ENCODE measurements around the gene SRP68. TPM values are rescaled to one million over a fixed set of nuclear protein-coding genes. Genes with fewer than 3 reads are reported as not detected.

The SRP68 gene
- 31.9 and 33.6 TPM in 2 replicates for total RNA-seq

GRCh38 chr17:76072148-76072858 is at the start of gene SRP68:
Gene SRP68 (minus strand): TSS chr17:76072517. CDS start chr17:76072491, 26 bp downstream.

GRCh38 chr17:76103274-76104139 is 31.2 kb upstream of the SRP68 start, which contains the start of gene EXOC7:
Gene EXOC7 (minus strand): TSS chr17:76103787. CDS start chr17:76103692, 95 bp downstream.

GRCh38 chr17:76078860-76079534 is 6.7 kb upstream of the SRP68 start, which contains the start of gene ZACN:
Gene ZACN (plus strand): TSS chr17:76079182. CDS start chr17:76079265, 83 bp downstream.

GRCh38 chr17:76074390-76075363 is 2.4 kb upstream of the SRP68 start, which contains the start of gene GALR2:
Gene GALR2 (plus strand): TSS chr17:76074781. CDS start chr17:76074884, 103 bp downstream.

GRCh38 chr17:76027159-76027839 is 45.0 kb downstream of the SRP68 start, which contains the start of gene EVPL:
Gene EVPL (minus strand): TSS chr17:76027306. CDS start chr17:76027198, 108 bp downstream.

GRCh38 chr17:76000755-76001521 is 71.4 kb downstream of the SRP68 start, which contains the start of gene CDK3:
Gene CDK3 (plus strand): TSS chr17:76000855. CDS start chr17:76001426, 571 bp downstream.

Small RNA genes lying within 50 kb of the gene (small RNA-seq; reads per million reads assigned to genes)
- gene MIR6868 = 2.2 reads per million, percentile 74 among the genes with 10 or more reads in this experiment

Other genes starting within 250 kb of the SRP68 start
- 0.76 and 1.6 TPM in 2 replicates for gene UNC13D, start 228.1 kb downstream of the SRP68 start, total RNA-seq
- 25.1 and 46.8 TPM in 2 replicates for gene WBP2, start 217.2 kb downstream of the SRP68 start, total RNA-seq
- 36.8 and 50.0 TPM in 2 replicates for gene TRIM47, start 193.9 kb downstream of the SRP68 start, total RNA-seq
- 14.7 and 20.3 TPM in 2 replicates for gene TRIM65, start 175.6 kb downstream of the SRP68 start, total RNA-seq
- 21.3 and 27.6 TPM in 2 replicates for gene MRPL38, start 167.6 kb downstream of the SRP68 start, total RNA-seq
- gene FBF1, start 131.5 kb downstream of the SRP68 start, total RNA-seq = 8.9 and 9.5 TPM in 2 replicates
- gene ACOX1, start 93.4 kb downstream of the SRP68 start, total RNA-seq = 55.3 and 57.4 TPM in 2 replicates
- 16.2 and 20.1 TPM in 2 replicates for gene TEN1, start 93.3 kb downstream of the SRP68 start, total RNA-seq
- 0.78 and 0.97 TPM in 2 replicates for gene CDK3, start 71.7 kb downstream of the SRP68 start, total RNA-seq
- 0.11 and 0.13 TPM in 2 replicates for gene EVPL, start 45.2 kb downstream of the SRP68 start, total RNA-seq
- gene GALR2, start 2.3 kb upstream of the SRP68 start, total RNA-seq = 0.11 TPM in 1 of 2 replicates, not detected in the other
- under 0.01 TPM in 1 of 2 replicates, not detected in the other for gene ZACN, start 6.7 kb upstream of the SRP68 start, total RNA-seq
- 92.2 and 94.1 TPM in 2 replicates for gene EXOC7, start 31.3 kb upstream of the SRP68 start, total RNA-seq
- gene FOXJ1, start 68.7 kb upstream of the SRP68 start, total RNA-seq = not detected in 2 replicates
- 0.26 and 0.76 TPM in 2 replicates for gene RNF157, start 168.0 kb upstream of the SRP68 start, total RNA-seq
- 3.2 and 3.4 TPM in 2 replicates for gene UBALD2, start 192.8 kb upstream of the SRP68 start, total RNA-seq
- gene QRICH2, start 235.8 kb upstream of the SRP68 start, total RNA-seq = 2.3 and 2.4 TPM in 2 replicates

All from articular chondrocyte of knee joint (primary cell).